Fibroblast of mammary gland (primary cell): ENCODE results near the gene BACE2.

Experiments
- DNase-seq: peaks from one replicate; pipeline ENCODE4 v3.0.0-alpha.2; 2010; ENCODE audit warnings: low read depth
- H3K4me3 ChIP-seq: 2 replicates; pipeline ENCODE4 v1.5.1; 2011; ENCODE audit warnings: low read depth, mild to moderate bottlenecking, low read length, moderate library complexity; ENCODE audit not compliant: control insufficient read depth
- CTCF ChIP-seq: conservative IDR thresholded peaks from 2 replicates; pipeline ENCODE4 v1.5.1; 2011; ENCODE audit warnings: low read depth, low read length, inconsistent platforms; ENCODE audit not compliant: control insufficient read depth, insufficient read depth

Gene BACE2

GRCh38 chr21:41256771-41257702 lies 89.1 kb downstream of the BACE2 start:
- no peak overlapping the region for H3K4me3 ChIP-seq
- no peak for TF ChIP-seq CTCF
- no peak for DNase-seq

- DNase-seq, result peak; percentile 52
- TF ChIP-seq CTCF, result no peak
- H3K4me3 ChIP-seq, result no peak overlapping the region
Observed at GRCh38 chr21:41258617-41259016, 90.7 kb downstream of the BACE2 start.

GRCh38 chr21:41260428-41260827 lies 92.5 kb downstream of the BACE2 start:
- TF ChIP-seq CTCF, result no peak
- DNase-seq, result no peak

GRCh38 chr21:41267346-41267745 lies 99.4 kb downstream of the BACE2 start:
- no peak for TF ChIP-seq CTCF
- H3K4me3 ChIP-seq, result no peak overlapping the region
- DNase-seq, result no peak

More at GRCh38 chr21:41260428-41260827, 92.5 kb downstream of the BACE2 start:
- no peak overlapping the region for H3K4me3 ChIP-seq

GRCh38 chr21:41269535-41269934 lies 101.6 kb downstream of the BACE2 start:
- no peak for TF ChIP-seq CTCF
- H3K4me3 ChIP-seq, result no peak overlapping the region
- no peak for DNase-seq

- DNase-seq, result no peak
- H3K4me3 ChIP-seq, result no peak overlapping the region
- TF ChIP-seq CTCF, result no peak
Observed at GRCh38 chr21:41277196-41277595, 109.2 kb downstream of the BACE2 start.
